ENCODE data around the gene SLC6A20.

DNA sequence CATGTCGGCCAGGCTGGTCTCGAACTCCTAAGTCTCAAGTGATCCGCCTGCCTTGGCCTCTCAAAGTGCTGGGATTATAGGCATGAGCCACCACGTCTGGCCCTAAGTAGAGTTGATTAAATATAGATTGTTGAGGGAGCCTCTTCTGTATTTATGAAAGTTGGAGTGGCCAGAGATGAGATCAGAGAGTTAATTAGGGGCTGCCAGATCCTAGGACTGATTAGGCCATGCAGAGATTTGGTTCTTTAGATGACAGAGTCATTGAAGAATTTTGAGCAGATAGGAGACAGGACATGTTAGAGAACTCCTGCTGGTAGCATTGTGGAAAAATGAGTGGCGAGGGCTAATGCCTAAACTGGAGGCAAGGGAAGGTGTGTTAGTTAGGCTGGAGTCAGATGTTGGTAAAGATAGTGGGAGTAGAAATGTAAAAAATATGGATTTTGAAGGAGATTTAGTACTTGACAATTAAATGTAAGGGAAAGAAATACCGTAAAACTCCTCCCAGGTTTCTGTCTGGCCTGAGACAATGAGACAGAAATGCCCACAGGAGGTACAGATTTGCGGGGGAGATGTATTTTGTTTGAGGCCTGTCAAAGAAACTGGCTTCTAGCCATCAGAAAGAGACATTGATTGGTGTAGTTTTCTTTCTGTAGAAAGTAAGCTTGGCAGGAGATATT lies 83.8 kb downstream of the SLC6A20 start:
- TF ChIP-seq CTCF (IDR thresholded peaks at IDR 0.05) = no peak
- no peak for TF ChIP-seq POLR2A (IDR thresholded peaks at IDR 0.05)
